ENCODE data around the gene PCDHAC2.

GRCh38 chr5:141002605-141002965 is 36.3 kb downstream of the PCDHAC2 start:
- TF ChIP-seq CTCF (IDR thresholded peaks at IDR 0.05; ENCODE audit: borderline replicate concordance, extremely low read depth, low read length, poor library complexity, severe bottlenecking) = no peak
- TF ChIP-seq EZH2 (IDR thresholded peaks at IDR 0.05; ENCODE audit: borderline replicate concordance, low read depth, low read length, severe bottlenecking) = no peak
